GM18909 (cell line): Measurements from ENCODE around the gene HHLA2.

Experiments used
- ATAC-seq: cut with Tn5 transposase; IDR thresholded peaks from one replicate; pipeline ENCODE4 v1.9.1; 2021; ENCODE audit warnings: mild to moderate bottlenecking; ENCODE audit not compliant: unreplicated experiment, poor library complexity

The HHLA2 gene

DNA sequence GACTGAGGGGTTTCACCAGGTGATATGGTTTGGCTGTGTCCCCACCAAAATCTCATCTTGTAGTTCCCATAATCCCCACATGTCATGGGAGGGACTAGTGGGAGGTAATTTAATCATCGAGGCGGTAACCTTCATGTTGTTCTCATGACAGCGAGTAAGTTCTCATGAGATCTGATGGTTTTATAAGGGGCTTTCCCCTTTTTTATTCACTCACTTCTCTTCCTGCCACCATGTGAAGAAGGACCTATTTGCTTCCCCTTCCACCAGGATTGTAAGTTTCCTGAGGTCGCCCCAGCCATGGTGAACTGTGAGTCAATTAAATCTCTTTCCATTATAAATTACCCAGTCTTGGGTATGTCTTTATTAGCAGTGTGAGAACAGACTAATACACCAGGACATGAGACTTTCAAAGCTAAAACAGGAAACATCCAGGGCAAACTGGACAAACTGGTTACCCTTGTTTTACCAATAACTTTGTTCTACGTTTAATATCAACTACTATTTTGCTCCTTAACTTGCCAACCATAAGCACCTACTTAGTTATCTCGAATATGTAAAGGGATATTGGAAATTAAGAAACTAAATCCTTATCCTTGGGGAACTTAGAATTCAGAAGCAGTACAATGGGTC is 115.9 kb downstream of the HHLA2 start:
- ATAC-seq, result no peak

DNA sequence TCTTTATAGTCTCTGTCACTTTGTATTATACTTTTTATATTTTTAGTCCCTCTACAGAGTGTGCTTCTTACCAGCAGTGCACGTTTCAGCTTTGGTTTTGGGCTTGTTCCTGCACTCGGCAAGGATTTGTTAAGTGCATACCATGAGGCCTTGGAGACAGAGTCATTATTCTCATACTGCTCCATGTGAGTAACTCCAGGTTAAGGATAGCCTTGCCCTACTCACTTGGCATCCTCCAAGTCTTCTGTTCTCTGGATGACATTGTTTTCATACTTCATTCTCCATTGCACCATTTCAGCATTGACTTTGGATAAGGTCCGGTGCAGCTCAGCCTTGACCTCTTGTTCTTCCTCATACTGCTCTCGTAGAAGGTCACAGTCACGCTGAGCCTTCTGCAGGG is 117.7 kb downstream of the HHLA2 start:
- ATAC-seq, result no peak

DNA sequence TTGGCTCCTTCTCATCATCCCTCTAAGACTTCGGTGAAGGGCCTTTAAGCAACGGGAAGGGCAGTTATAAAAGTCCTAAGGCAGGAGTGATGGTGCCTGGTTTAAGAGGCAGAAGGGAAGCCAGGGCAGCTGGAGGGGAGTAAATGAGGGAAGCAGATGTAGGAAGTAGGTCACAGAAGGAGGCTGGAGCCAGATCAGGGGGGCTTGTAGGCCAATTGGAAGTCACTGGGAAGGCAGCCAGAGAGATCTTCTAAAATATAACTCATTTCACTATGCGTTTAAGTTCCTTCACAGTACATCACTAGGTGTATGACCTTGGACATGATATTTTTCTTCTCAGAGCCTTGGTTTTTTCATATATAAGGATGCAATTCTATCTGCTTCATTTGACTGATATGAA is 119.3 kb downstream of the HHLA2 start:
- no peak for ATAC-seq

DNA sequence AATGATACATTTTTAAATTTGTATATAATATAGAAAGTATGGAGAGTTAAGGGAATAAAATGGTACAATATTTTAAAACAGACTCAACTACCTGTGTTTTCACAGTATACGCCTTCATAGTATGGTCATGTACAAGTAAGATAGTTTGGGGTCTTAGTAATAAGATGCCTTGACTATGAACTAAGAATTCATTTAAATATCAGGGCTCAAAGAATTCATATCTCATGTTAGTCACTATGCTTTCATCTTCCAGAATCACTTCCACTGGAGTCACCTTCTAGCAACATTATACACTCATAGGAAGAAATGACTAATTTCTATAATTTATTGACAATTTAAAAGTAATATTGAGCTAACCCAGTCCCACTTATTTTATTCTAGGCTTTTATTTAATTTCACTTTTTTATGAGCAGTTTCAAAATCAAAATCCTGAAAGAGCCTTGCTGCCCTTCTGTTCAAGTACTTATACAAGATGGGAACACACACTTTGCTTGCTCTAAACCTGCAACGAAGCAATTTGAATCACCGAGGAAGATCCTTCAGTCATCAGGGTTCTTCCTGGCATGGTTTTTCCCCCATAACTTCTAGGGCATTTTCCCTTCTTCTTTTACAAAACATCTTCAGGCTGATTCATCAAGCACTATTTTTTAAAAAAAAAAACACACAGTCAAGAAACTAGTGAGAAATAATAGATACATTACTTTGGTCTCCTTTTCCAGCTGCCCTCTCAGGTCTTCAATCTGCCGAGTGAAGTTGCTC is 119.9 kb downstream of the HHLA2 start:
- no peak for ATAC-seq

DNA sequence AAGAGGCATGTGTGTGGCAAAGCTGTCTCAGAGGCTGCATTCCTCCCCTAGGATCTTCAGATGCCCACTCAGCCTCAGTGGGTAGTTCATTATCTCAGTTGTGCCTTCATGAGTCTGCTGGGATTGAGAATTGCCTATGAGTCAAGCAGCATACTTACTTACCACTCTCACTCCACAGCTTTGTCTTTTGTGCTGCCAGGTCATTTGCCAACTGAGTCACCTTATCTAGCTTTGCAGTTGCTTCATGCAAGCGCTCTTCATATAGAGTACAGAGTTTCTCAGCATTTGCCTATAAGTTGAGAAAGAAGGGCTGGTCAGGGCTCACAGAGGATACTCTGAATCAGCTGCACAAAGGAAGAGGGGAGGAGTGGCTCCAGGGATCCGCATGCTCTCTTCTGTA is 124.6 kb downstream of the HHLA2 start:
- ATAC-seq, result no peak
